G401 (cell line): ENCODE results near the gene PKMYT1. TPM values are rescaled to one million over a fixed set of nuclear protein-coding genes. Genes with fewer than 3 reads are reported as not detected.
"Not testable (repeated sequence)": the region's sequence is repeated elsewhere in the genome, so short reads cannot be mapped to it uniquely, and the experiment has no call there.

Experiments
- DNase-seq: peaks from one replicate; pipeline ENCODE4 v3.0.0-alpha.2; 2015; ENCODE audit warnings: low spot score
- in situ Hi-C: cut with HindIII; loops from 2 replicates; pipeline ENCODE4 v1.10.0; 2016; ENCODE audit warnings: low sequenced_read_pairs, mixed read lengths
- total RNA-seq: library from RNA; depleted of rRNA; stranded (reverse); fragments of >200 nt; shearing (Covaris generic); gene quantifications from 2 replicates; pipeline ENCODE4 v1.2.3, GENCODE V29; 2014

Gene PKMYT1
- total RNA-seq, 1 experiment from 2014 or later: 19.0 TPM

DNA sequence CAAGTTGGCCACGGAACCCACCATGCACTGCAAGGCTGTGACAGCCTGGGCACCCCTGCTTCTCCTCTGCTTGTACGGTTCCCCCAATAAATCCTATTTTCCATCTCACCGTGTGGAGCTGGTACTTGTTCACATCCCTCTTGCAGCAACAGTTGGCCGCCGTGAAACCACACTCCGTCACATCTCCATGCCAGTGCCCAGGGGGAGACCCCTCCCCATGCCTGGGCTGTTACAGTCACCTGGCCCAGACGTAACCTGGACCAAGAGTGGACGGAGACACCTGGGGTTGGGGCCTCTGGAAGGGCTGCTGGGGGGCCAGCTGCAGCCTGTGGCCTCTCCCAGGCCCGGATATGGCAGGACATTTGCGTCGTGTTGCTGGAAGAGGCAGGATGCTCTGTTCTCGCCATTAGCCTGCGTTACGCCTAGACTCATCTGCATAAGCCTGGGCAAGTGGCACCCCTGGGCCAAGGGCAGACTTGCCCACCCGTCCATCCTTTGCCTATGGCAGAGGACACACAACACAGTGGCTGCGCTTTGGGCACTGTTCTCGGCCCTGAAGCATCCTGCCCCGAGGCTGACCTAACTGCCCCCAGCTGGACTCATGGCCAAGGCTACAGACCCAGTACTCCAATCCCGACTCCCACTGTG lies 30.4 kb downstream of the PKMYT1 start:
- in situ Hi-C loops: no loop called here
- no peak for DNase-seq

DNA sequence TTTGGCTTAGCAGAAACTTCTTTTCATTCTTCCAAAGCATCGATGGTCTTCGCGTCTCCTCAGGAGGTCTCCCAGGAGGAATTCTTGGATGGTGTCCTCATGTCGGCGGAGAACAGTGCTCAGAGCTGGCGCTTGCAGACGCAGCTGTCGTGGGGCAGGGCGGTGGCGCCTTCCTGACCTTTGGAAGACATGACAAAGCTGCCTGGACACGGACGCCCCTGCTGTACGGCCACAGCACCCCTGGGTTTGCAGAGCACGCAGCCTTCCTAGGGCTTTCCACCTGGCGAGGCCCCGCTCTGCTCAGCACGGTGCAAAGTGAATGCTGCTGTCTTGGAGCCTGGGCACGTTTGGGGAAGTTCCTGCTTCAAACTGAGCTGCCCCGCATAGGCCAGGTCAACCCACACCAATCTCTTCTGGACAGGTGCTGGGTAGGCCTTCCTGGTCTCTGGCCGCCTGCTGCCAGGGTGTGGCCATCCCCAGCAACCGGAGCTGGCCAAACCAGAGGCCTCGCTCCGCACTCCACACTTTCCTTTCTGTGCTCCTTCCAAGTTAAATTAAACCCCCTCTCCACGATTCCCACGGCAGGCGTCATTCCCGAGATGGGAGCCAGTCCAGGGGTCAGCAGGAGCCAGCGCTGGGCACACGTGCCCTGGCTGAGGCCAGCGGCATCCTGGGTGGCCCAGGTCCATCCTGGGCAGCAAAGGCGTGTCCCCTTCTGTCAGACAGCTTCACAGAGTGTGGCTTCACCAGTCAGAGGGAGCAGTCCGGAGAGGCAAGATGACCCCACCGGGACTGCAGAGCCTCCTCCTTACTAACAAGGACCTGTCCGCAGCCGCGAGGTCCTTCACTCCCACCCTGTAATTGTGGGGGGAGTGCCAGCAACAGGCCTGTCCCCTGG lies 31.2 kb downstream of the PKMYT1 start:
- in situ Hi-C loops: no loop called here
- DNase-seq: no peak

DNA sequence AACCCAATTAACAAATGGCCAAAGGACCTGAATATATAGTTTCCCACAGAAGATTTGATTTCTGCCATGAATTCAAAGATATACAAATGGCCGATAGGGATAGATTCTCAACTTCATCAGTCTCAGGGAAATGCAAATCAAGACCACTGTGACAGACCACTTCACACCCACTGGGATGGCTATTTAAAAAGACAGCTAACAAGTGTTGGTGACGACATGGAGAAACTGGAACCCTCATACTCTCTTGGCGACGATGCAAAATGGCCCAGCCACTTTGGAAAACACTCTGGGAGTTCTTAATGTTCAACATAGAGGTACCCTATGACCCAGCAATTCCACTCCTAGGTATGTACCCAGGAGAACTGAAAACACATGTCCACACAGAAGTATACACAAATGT lies 33.6 kb downstream of the PKMYT1 start:
- no peak for DNase-seq
- in situ Hi-C loops: no loop called here

DNA sequence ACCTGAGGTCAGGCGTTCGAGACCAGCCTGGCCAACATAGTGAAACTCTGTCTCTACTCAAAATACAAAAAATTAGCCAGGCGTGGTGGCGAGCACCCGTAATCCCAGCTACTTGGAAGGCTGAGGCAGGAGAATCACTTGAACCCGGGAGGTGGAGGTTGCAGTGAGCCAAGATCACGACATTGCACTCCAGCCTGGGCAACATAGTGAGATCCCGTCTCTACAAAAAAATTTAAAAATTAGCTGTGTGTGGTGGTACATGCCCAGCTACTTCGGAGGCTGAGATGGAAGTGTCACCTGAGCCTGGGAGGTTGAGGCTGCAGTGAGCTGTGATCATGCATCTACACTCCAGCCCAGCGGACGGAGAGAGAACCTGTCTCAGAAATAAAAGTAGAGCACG lies 36.5 kb downstream of the PKMYT1 start:
- DNase-seq, in situ Hi-C loops: not testable (repeated sequence)

DNA sequence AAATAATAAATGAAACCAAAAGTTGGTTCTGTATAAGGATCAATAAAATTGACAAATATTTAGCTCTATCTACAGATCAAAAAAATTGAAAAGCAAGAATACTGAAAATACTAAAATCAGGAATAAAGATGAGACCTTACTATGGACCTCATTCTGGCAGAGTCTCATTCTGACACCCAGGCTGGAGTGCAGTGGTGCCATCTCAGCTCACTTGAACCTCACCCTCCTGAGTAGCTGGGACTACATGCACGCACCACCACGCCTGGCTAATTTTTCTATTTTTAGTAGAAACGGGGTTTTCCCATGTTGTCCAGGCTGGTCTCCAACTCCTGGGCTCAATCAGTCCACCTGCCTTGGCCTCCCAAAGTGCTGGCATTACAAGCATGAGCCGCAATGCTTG lies 38.2 kb downstream of the PKMYT1 start:
- DNase-seq: no peak
- in situ Hi-C loops: no loop called here

DNA sequence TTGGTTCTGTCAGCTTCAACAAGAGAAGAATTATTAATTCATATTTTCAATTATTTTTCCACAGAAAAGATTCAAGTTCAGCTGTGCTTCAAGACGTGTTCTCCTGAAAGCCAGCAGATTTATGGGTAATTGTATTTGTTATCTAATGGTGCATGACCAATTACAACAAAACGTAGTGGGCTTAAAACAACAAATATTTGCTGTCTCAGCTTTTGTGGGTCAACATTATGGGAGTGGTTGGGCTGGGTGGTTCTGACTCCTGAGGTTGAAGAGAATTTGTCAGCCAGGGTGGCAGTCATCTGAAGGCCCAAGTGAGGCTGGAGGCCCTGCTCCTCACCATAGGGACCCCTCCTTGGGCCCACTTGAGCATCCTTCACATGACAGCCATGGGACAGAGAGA lies 40.3 kb downstream of the PKMYT1 start:
- in situ Hi-C loops: no loop called here
- no peak for DNase-seq

DNA sequence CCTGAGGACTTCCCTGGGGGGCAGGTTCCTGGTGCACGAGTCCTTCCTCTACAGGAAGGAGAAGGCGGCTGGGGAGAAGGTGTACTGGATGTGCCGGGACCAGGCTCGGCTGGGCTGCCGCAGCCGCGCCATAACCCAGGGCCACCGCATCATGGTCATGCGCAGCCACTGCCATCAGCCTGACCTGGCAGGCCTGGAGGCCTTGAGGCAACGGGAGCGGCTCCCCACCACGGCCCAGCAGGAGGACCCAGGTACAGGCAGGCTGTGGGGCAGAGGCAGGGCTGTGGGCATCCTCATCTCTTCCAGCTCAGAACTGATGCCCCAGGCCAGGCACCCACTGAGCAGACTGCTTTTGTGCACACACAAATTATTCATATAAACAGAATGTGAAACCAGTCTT lies 42.0 kb downstream of the PKMYT1 start:
- in situ Hi-C loops: no loop called here
- no peak for DNase-seq

DNA sequence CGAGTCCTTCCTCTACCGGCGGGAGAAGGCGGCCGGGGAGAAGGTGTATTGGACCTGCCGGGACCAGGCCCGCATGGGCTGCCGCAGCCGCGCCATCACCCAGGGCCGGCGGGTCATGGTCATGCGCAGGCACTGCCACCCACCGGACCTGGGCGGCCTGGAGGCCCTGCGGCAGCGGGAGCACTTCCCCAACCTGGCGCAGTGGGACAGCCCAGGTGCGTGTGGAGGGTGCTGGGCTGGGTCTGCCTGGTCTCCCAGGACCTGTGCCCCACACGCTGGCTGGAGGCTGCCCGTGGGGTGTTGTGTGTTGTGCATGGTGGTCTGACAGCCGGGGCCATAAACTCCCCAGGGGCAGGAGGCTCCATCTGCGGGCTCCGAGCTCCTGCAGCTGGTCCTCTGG lies 43.1 kb downstream of the PKMYT1 start:
- DNase-seq: no peak
- in situ Hi-C loops: no loop called here

DNA sequence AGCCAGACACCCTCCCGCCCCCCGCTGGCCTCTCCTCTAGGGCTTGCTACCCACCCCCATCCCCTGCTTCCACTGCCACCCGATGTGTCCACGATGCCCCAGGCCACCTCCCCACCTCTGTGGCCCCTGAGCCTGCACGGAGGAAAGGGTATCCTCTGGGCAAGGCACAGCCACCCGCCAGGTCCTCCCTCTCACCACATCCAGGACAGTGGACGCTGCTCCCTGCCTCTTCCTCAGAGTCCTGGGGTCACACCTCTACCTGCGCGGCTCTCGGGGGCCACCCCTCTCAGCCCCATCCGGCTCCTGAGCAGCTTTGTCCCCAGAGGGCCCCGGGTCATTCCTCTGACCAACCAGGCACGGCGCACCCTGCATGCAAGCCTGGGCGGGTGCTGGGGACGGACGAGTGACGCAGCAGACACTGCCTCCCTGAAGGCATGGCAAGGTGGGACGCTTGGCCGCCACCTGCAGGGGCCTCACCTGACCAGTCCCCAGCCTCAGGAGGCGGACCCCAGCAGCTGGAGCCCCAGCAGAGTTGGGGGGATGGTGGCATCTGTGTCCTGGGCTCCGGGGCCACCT lies 43.7 kb downstream of the PKMYT1 start:
- DNase-seq: no peak
- in situ Hi-C loops: no loop called here

DNA sequence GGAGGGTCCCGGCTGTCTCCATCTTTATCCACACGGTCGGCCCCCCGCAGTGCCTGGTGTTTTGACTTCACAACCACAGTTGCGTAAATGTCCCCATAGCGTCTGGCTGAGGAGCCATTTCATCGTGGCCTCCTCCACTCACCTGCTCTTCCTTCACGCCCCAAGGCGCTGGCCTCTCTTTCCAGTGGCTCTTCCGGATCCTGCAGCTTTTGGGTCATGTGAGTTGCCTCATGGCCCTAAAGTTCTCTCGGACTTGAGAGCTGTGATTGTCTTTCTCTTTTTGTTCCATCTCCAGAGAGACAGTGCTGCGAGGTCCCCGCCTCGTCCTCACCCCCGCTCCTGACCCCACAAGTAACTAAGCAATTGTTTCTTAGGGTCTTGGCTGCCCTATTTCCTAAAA lies 45.8 kb downstream of the PKMYT1 start:
- in situ Hi-C loops: no loop called here
- DNase-seq: no peak

DNA sequence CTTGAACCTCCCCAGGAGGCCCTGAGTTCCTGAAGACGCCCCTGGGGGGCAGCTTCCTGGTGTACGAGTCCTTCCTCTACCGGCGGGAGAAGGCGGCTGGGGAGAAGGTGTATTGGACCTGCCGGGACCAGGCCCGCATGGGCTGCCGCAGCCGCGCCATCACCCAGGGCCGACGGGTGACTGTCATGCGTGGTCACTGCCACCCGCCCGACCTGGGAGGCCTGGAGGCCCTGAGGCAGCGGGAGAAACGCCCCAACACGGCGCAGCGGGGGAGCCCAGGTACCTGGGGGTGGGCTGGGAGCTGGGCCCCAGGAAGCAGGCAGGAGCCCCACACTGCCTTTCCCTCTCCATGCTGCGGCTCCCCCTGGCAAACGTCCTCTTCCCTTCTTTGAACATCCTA lies 46.5 kb downstream of the PKMYT1 start:
- in situ Hi-C loops: no loop called here
- DNase-seq: no peak

DNA sequence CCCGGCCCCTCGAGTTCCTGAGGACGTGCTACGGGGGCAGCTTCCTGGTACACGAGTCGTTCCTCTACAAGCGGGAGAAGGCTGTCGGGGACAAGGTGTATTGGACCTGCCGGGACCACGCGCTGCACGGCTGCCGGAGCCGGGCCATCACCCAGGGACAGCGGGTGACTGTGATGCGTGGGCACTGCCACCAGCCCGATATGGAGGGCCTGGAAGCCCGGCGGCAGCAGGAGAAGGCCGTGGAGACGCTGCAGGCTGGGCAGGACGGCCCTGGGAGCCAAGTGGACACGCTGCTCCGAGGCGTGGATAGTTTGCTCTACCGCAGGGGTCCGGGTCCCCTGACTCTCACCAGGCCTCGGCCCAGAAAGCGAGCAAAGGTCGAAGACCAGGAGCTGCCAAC lies 47.1 kb downstream of the PKMYT1 start:
- DNase-seq: no peak
- in situ Hi-C loops: no loop called here

DNA sequence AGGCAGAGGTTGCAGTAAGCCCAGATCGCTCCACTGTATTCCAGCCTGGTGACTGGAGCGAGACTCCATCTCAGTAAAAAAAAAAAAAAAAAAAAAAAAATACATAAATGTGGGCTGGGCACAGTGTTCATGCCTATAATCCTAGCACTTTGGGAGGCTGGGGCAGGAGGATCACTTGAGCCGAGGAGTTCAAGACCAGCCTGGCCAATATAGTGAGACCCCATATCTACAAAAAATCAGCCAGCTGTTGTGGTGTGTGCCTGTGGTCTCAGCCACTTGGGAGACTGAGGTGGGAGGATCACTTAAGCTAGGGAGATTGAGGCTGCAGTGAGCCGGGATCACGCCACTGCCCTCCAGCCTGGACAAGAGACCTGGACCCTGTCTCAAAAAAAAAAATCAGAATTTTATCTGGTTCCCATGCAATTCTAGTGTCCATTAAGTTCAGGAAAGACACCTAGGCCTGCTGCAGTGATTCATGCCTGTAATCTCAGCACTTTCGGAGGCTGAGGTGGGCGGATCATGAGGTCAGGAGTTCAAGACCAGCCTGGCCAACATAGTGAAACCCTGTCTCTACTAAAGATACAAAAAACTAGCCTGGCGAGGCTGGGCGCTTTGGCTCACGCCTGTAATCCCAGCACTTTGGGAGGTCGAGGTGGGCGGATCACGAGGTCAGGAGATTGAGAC lies 48.9 kb downstream of the PKMYT1 start:
- in situ Hi-C loops, DNase-seq: not testable (repeated sequence)

DNA sequence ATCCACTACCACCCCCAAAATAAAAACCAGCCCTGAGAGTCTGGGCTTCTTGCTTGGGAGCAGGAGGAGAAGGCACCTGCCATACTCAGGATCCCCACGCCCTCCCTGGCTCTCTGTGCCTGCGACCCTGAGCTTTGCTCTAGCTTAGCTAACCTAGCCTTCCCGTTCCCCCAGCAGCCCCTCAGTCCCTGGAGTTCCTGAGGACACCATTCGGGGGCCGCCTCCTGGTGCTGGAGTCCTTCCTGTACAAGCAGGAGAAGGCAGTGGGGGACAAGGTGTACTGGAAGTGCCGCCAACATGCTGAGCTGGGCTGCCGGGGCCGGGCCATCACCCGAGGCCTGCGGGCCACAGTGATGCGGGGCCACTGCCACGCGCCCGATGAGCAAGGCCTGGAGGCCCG lies 50.0 kb downstream of the PKMYT1 start:
- no peak for DNase-seq
- in situ Hi-C loops: no loop called here

DNA sequence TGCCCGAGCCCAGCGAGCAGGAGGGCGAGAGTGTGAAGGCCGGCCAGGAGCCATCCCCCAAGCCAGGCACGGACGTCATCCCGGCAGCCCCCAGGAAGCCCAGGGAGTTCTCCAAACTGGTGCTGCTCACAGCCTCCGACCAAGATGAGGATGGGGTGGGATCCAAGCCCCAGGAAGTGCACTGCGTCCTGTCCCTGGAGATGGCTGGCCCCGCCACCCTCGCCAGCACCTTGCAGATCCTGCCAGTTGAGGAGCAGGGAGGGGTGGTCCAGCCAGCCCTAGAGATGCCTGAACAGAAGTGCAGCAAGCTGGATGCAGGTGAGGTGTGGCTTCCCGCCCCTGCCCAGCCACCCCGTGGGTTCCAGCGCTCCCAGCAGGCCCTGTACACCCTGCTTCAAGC lies 50.6 kb downstream of the PKMYT1 start:
- no peak for DNase-seq
- in situ Hi-C loops: no loop called here

DNA sequence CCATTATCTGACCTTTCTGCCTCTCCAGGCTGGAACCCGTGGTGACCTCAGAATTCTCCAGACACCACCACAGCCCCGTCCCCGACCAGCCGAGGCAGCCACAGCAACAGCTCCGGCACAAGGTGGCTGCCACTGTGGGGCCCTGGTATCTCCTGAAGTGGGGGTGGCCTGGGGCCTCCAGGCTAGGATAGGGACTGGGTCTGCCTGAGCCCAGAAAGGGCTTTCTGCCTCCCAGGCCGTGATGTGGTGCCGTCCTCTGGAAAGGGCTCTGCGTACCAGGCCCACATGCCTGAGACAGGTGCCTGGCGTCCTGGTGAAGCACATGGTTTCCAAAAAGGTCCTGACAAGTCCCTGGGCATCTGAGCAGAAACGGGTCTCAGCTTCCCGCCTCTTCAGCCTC lies 51.5 kb downstream of the PKMYT1 start:
- no peak for DNase-seq
- in situ Hi-C loops: no loop called here

DNA sequence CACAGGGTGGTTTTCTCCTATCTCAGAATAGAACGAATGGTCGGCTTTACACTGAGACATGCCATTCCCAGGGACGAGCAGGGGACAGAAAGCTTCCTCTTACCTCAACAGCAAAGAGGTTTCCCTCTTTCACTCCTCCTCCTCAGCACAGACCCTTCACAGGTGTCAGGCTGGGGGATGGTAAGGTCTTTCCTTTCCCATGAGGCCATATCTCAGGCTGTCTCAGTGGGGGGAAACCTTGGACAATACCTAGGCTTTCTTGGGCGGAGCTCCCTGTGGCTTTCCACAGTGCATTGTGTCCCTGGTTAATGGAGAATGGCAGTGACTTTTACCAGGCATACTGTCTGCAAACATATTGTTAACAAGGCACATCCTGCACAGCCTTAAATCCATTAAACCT lies 52.1 kb downstream of the PKMYT1 start:
- in situ Hi-C loops: not testable (repeated sequence)

DNA sequence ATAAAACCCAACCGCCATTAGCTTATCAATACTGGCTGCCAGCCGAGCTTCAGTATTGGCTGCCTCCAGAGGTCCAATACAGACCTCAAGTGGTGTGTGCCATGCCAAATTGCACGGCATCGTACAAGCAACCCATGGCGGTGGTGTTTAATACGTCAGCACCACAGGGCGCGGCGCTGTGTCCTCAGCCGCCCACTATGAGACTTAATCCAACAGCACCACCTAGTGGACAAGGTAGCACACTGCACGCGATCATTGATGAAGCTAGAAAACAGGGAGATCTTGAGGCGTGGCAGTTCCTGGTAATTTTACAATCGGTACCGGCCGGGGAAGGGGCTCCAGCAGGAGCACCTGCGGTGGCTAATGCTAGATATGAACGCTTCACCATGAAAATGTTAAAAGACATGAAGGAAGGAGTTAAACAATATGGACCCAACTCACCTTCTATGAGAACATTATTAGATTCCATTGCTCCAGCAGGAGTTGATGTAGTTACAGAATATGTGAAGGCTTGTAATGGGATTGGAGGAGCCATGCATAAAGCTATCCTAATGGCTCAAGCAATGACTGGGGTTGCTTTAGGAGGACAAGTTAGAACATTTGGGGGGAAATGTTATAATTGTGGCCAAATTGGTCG lies 53.1 kb downstream of the PKMYT1 start:
- in situ Hi-C loops: no loop called here
- peak; percentile 90 for DNase-seq

More for the DNA sequence above, 52.1 kb downstream of the PKMYT1 start:
- not testable (repeated sequence) for DNase-seq

DNA sequence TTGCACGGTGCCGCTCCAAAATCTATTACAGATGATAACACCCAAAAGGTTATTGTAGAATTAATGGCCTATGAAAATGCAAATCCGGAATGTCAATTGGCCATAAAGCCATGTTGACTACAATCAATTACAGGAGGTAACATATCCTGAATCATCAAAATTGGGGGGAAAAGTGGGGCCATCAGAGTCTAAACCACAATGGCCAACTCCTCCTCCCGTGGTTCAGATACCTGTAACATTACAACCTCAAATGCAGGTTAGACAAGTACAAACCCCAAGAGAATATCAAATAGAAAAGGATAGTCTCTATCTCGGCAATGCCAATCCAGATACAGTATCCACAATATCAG lies 53.6 kb downstream of the PKMYT1 start:
- in situ Hi-C loops: no loop called here
- no peak for DNase-seq
